HepG2 (cell line): ENCODE data around the gene AGAP1. TPM values are rescaled to one million over a fixed set of nuclear protein-coding genes. Genes with fewer than 3 reads are reported as not detected.

Experiments
- ATAC-seq: fragments of 200-7000 bp; cut with Tn5 transposase; 3 replicates; pipeline ENCODE4 v1.9.1; 2020; ENCODE audit warnings: mild to moderate bottlenecking, moderate library complexity
- BruUV-seq: library from RNA; stranded (reverse); fragments of 400-500 nt; replicated peaks from 2 replicates; lab custom pipeline; 2021; lab: Mats Ljungman, UMichigan
- CTCF ChIA-PET: fragments of 300-600 bp; formaldehyde crosslinking; extraction: SDS; loops from one replicate; lab custom pipeline; 2021; ENCODE audit warnings: low total read pairs, inconsistent platforms, low intra/inter-chr PET ratio; lab: Yijun Ruan, JAX
- POLR2A ChIA-PET: fragments of 350-600 bp; sonication (Branson Sonifier 250); formaldehyde crosslinking; loops from one replicate; lab custom pipeline; 2020; ENCODE audit warnings: antibody characterized with exemption, inconsistent platforms; lab: Yijun Ruan, JAX
- DNase-seq: peaks from one replicate; pipeline ENCODE4 v3.0.0-alpha.2; 2015; ENCODE audit warnings: low spot score
- FAIRE-seq: peaks from 3 replicates; lab custom pipeline; 2011; peaks lifted over from hg19 to GRCh38; lab: Jason Lieb, UNC
- H2AFZ ChIP-seq: one replicate; pipeline ENCODE4 v1.6.1; 2011; ENCODE audit warnings: low read length, inconsistent platforms
- H3K27ac ChIP-seq: fragments of 300-600 bp; 3 replicates; pipeline ENCODE4 v1.8.0; 2011; ENCODE audit warnings: mixed run types, mild to moderate bottlenecking, mixed read lengths, low read length, inconsistent platforms; ENCODE audit not compliant: insufficient read depth; ENCODE audit errors: extremely low read length
- H3K27me3 ChIP-seq, 2 experiments: fragments of 200-600 bp in 1 of 2; 2 replicates in 1 of 2; 3 replicates in 1 of 2; pipeline versions ENCODE4 v1.6.0 to v1.8.0; 2011; ENCODE audit warnings: low read length in 2 of 2, mild to moderate bottlenecking in 2 of 2, moderate library complexity in 2 of 2, inconsistent platforms in 1 of 2; ENCODE audit not compliant: insufficient read depth in 2 of 2, control insufficient read depth in 1 of 2
- H3K36me3 ChIP-seq, 2 experiments: fragments of 200-600 bp in 1 of 2; replicated peaks in 1 of 2; 2 replicates in 1 of 2; 3 replicates in 1 of 2; pipeline versions ENCODE4 v1.5.1 to v1.8.0; 2011; ENCODE audit warnings: low read length in 2 of 2, inconsistent platforms in 1 of 2; ENCODE audit not compliant: insufficient read depth in 2 of 2, control insufficient read depth in 1 of 2
- H3K4me1 ChIP-seq: 2 replicates; pipeline ENCODE4 v1.5.1; 2012; ENCODE audit warnings: low read length, inconsistent platforms; ENCODE audit not compliant: insufficient read depth
- H3K4me2 ChIP-seq: 2 replicates; pipeline ENCODE4 v1.6.0; 2011; ENCODE audit warnings: low read depth, low read length, inconsistent platforms
- H3K4me3 ChIP-seq, 3 experiments: fragments of 200-600 bp in 1 of 3; sonication (generic), shearing (Covaris generic) in 1 of 3; replicated peaks in 1 of 3; 2 replicates each; pipeline ENCODE4 v1.5.1; 2011 to 2016; ENCODE audit warnings: low read length in 3 of 3, inconsistent platforms in 2 of 3, low read depth in 2 of 3, mild to moderate bottlenecking in 2 of 3, control low read depth in 1 of 3, mixed read lengths in 1 of 3; ENCODE audit not compliant: insufficient read depth in 1 of 3
- H3K79me2 ChIP-seq: one replicate; pipeline ENCODE4 v1.6.1; 2011; ENCODE audit warnings: low read length, inconsistent platforms; ENCODE audit not compliant: insufficient read depth
- H3K9ac ChIP-seq: 2 replicates; pipeline ENCODE4 v1.6.0; 2011; ENCODE audit warnings: mild to moderate bottlenecking, low read depth, low read length, inconsistent platforms; ENCODE audit not compliant: insufficient read depth
- H3K9me3 ChIP-seq: 2 replicates; pipeline ENCODE4 v1.5.1; 2012; ENCODE audit warnings: mild to moderate bottlenecking, low read length
- H4K20me1 ChIP-seq: 2 replicates; pipeline ENCODE4 v1.6.0; 2011; ENCODE audit warnings: inconsistent platforms, mild to moderate bottlenecking, low read length, moderate library complexity; ENCODE audit not compliant: insufficient read depth
- NCOA5 ChIP-seq: sonication (generic); formaldehyde crosslinking; IDR thresholded peaks from 2 replicates; pipeline ENCODE4 v1.4.0; 2020; ENCODE audit warnings: missing genetic modification reagents
- RBFOX2 ChIP-seq: fragments of 200-400 bp; formaldehyde crosslinking; IDR thresholded peaks from 2 replicates; pipeline ENCODE4 v1.6.1; 2017; ENCODE audit warnings: low read depth, mild to moderate bottlenecking, low read length
- SMAD3 ChIP-seq: sonication (generic); formaldehyde crosslinking; IDR thresholded peaks from 2 replicates; pipeline ENCODE4 v1.4.0; 2020; ENCODE audit warnings: missing genetic modification reagents
- ZMAT3 ChIP-seq: sonication (generic); formaldehyde crosslinking; conservative IDR thresholded peaks from 2 replicates; pipeline ENCODE4 v1.7.0; 2021; ENCODE audit warnings: missing genetic modification reagents
- ZNF468 ChIP-seq: sonication (generic); formaldehyde crosslinking; IDR thresholded peaks from 2 replicates; pipeline ENCODE4 v1.8.0; 2022; ENCODE audit warnings: mild to moderate bottlenecking, moderate library complexity, missing genetic modification reagents
- ZNF557 ChIP-seq: sonication (generic); formaldehyde crosslinking; IDR thresholded peaks from 2 replicates; pipeline ENCODE4 v1.4.0; 2020; ENCODE audit warnings: missing genetic modification reagents
- ZNF572 ChIP-seq: sonication (generic); formaldehyde crosslinking; IDR thresholded peaks from 2 replicates; pipeline ENCODE4 v1.5.1; 2020; ENCODE audit warnings: mild to moderate bottlenecking, missing genetic modification reagents
- ZNF775 ChIP-seq: sonication (generic); formaldehyde crosslinking; IDR thresholded peaks from 2 replicates; pipeline ENCODE4 v1.4.0; 2020; ENCODE audit warnings: missing genetic modification reagents, mild to moderate bottlenecking, moderate library complexity, borderline replicate concordance
- WGBS: methylation state at CpG from one replicate; pipeline ENCODE4 v1.1.6; 2017; ENCODE audit warnings: low lambda C conversion rate; 5-methylcytosine and 5-hydroxymethylcytosine counted together
- in situ Hi-C: cut with HindIII; loops from 2 replicates; pipeline ENCODE4 v1.10.0; 2017; ENCODE audit warnings: low pct_unique_long_range_greater_than_20kb; ENCODE audit not compliant: extremely low pct_ligation_motif_present
- intact Hi-C: fragments of 100-400 bp; cut with micrococcal nuclease; formaldehyde crosslinking; loops from one replicate; pipeline ENCODE4 v1.10.0; 2022; ENCODE audit not compliant: unreplicated experiment
- polyA plus RNA-seq, 8 experiments: library from polyadenylated mRNA; depleted of rRNA in 3 of 8; stranded (reverse) in 7 of 8; unstranded in 1 of 8; fragments of >200 nt; fragmentation: Illumina TruSeq in 4 of 8; extraction: Trizol in 4 of 8; gene quantifications; 2 replicates each; pipeline versions ENCODE4 v1.2.1 to v1.2.3, GENCODE V29; 2011 to 2016; ENCODE audit warnings: low read depth in 4 of 8, missing spikeins in 1 of 8, mixed read lengths in 1 of 8; ENCODE audit not compliant: insufficient read depth in 1 of 8
- total RNA-seq, 5 experiments: library from RNA; depleted of rRNA; stranded (reverse); fragments of >200 nt; fragmentation: Illumina TruSeq; extraction: Trizol; gene quantifications; 2 replicates each; pipeline ENCODE4 v1.2.3, GENCODE V29; 2016; ENCODE audit warnings: low read depth in 1 of 5
- TF ChIP-seq, protein P1 (sequence below): sonication (generic); formaldehyde crosslinking; IDR thresholded peaks from 2 replicates; pipeline ENCODE4 v1.8.1; 2022; ENCODE audit warnings: low read depth, mild to moderate bottlenecking, missing genetic modification reagents
- TF ChIP-seq, protein P2 (sequence below): sonication (generic); formaldehyde crosslinking; IDR thresholded peaks from 2 replicates; pipeline ENCODE4 v1.4.0; 2020; ENCODE audit warnings: missing genetic modification reagents; ENCODE audit errors: not compliant biosample characterization
- TF ChIP-seq, protein P3 (sequence below): sonication (generic); formaldehyde crosslinking; IDR thresholded peaks from one replicate; pipeline ENCODE4 v1.5.1; 2020; ENCODE audit warnings: mild to moderate bottlenecking, missing genetic modification reagents; ENCODE audit errors: not compliant biosample characterization
- TF ChIP-seq, protein P4 (sequence below): sonication (generic); formaldehyde crosslinking; IDR thresholded peaks from 2 replicates; pipeline ENCODE4 v1.5.1; 2020; ENCODE audit warnings: missing genetic modification reagents, mild to moderate bottlenecking, borderline replicate concordance

The AGAP1 gene
- total and polyA plus RNA-seq, 2 of the 13 experiments (the other 11 are each of a cell fraction or from before 2014, with no cell fraction given) = 21.2 to 32.7 TPM

DNA sequence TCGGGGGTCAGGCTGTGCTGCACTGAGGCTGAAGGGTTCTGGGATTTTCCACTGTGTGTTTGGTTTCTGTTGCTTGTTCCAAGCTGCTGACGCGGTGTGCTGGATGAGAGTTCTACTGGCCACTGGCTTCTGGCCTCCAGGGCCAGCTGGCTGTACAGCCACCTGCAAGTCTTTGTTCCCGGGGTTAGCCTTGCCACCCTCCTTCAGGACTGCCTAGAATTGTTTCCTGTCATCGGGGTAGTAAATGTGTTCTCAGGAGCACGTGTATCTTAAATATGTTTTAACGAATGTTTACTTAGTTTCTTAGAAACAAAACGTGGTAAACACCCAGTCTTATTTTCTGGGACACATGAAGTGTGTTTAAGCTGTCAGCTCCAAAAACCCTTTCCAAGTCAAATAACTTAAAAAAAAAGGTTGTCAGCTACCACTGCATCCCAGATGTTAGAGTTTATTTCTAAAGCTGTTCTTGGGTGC lies 231.2 kb downstream of the AGAP1 start:
- Histone ChIP-seq H3K36me3 (peaks cover 10 to 30% of the 10 kb centered on the region in 2 experiments), H3K4me1 (peaks cover 19% of the 10 kb centered on the region), H4K20me1 (0 out of 2 replicates have a peak, but pooled peaks cover 3% of the 10 kb centered on the region), H3K4me2 (no peak overlapping the region), H2AFZ (no peak overlapping the region), H3K9ac (no peak overlapping the region), H3K4me3 (no peak overlapping the region), H3K27me3 (no peaks in the 10 kb centered on the region), H3K9me3 (no peaks in the 10 kb centered on the region), H3K27ac (no peak overlapping the region), H3K79me2 (no peaks in the 10 kb centered on the region)
- 98% methylated on average over 8 of the region's 8 CpGs for WGBS
- ATAC-seq (no peak), DNase-seq (no peak), FAIRE-seq (no peak)
- in situ Hi-C loops = no loop called here
- TF ChIP-seq ZNF468 (CRISPR knock-in tag) (no peak), ZNF775 (CRISPR knock-in tag) (no peak), ZMAT3 (CRISPR knock-in tag) (no peak), SMAD3 (CRISPR knock-in tag) (no peak), ZNF572 (CRISPR knock-in tag) (no peak), ZNF557 (CRISPR knock-in tag) (no peak), RBFOX2 (no peak), NCOA5 (no peak)
- TF ChIP-seq, protein P1, sequence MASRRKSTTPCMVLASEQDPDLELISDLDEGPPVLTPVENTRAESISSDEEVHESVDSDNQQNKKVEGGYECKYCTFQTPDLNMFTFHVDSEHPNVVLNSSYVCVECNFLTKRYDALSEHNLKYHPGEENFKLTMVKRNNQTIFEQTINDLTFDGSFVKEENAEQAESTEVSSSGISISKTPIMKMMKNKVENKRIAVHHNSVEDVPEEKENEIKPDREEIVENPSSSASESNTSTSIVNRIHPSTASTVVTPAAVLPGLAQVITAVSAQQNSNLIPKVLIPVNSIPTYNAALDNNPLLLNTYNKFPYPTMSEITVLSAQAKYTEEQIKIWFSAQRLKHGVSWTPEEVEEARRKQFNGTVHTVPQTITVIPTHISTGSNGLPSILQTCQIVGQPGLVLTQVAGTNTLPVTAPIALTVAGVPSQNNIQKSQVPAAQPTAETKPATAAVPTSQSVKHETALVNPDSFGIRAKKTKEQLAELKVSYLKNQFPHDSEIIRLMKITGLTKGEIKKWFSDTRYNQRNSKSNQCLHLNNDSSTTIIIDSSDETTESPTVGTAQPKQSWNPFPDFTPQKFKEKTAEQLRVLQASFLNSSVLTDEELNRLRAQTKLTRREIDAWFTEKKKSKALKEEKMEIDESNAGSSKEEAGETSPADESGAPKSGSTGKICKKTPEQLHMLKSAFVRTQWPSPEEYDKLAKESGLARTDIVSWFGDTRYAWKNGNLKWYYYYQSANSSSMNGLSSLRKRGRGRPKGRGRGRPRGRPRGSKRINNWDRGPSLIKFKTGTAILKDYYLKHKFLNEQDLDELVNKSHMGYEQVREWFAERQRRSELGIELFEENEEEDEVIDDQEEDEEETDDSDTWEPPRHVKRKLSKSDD = no peak
- TF ChIP-seq, protein P2, sequence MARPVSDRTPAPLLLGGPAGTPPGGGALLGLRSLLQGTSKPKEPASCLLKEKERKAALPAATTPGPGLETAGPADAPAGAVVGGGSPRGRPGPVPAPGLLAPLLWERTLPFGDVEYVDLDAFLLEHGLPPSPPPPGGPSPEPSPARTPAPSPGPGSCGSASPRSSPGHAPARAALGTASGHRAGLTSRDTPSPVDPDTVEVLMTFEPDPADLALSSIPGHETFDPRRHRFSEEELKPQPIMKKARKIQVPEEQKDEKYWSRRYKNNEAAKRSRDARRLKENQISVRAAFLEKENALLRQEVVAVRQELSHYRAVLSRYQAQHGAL (CRISPR knock-in tag) = no peak
- TF ChIP-seq, protein P3, sequence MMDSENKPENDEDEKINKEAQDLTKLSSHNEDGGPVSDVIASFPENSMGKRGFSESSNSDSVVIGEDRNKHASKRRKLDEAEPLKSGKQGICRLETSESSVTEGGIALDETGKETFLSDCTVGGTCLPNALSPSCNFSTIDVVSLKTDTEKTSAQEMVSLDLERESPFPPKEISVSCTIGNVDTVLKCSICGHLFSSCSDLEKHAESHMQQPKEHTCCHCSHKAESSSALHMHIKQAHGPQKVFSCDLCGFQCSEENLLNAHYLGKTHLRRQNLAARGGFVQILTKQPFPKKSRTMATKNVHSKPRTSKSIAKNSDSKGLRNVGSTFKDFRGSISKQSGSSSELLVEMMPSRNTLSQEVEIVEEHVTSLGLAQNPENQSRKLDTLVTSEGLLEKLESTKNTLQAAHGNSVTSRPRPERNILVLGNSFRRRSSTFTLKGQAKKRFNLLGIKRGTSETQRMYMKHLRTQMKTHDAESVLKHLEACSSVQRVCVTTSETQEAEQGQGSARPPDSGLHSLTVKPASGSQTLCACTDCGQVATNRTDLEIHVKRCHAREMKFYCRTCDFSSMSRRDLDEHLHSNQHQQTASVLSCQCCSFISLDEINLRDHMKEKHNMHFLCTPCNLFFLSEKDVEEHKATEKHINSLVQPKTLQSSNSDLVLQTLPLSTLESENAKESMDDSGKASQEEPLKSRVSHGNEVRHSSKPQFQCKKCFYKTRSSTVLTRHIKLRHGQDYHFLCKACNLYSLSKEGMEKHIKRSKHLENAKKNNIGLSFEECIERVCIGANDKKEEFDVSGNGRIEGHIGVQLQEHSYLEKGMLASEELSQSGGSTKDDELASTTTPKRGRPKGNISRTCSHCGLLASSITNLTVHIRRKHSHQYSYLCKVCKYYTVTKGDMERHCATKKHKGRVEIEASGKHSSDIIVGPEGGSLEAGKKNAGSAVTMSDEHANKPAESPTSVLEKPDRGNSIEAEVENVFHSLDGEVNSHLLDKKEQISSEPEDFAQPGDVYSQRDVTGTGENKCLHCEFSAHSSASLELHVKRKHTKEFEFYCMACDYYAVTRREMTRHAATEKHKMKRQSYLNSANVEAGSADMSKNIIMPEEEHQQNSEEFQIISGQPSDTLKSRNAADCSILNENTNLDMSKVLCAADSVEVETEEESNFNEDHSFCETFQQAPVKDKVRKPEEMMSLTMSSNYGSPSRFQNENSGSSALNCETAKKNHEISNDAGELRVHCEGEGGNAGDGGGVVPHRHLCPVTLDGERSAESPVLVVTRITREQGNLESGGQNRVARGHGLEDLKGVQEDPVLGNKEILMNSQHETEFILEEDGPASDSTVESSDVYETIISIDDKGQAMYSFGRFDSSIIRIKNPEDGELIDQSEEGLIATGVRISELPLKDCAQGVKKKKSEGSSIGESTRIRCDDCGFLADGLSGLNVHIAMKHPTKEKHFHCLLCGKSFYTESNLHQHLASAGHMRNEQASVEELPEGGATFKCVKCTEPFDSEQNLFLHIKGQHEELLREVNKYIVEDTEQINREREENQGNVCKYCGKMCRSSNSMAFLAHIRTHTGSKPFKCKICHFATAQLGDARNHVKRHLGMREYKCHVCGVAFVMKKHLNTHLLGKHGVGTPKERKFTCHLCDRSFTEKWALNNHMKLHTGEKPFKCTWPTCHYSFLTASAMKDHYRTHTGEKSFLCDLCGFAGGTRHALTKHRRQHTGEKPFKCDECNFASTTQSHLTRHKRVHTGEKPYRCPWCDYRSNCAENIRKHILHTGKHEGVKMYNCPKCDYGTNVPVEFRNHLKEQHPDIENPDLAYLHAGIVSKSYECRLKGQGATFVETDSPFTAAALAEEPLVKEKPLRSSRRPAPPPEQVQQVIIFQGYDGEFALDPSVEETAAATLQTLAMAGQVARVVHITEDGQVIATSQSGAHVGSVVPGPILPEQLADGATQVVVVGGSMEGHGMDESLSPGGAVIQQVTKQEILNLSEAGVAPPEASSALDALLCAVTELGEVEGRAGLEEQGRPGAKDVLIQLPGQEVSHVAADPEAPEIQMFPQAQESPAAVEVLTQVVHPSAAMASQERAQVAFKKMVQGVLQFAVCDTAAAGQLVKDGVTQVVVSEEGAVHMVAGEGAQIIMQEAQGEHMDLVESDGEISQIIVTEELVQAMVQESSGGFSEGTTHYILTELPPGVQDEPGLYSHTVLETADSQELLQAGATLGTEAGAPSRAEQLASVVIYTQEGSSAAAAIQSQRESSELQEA (CRISPR knock-in tag) = no peak
- TF ChIP-seq, protein P4, sequence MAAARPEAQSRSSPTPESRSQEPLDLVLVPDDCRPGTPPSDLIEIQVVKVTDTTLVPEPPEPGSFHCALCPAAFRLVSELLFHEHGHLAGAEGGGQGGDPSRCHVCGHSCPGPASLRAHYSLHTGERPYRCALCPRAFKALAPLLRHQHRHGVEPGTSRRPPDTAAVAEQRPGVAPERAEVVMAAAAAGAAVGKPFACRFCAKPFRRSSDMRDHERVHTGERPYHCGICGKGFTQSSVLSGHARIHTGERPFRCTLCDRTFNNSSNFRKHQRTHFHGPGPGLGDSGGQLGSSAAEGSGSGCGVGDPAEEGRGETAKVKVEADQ (CRISPR knock-in tag) = no peak
- POLR2A ChIA-PET = no interaction called here
- intact Hi-C loops = no loop called here
- CTCF ChIA-PET = no interaction called here
- BruUV-seq = no TSS peak
